Measurements from ENCODE around the gene MESD. TPM values are rescaled to one million over a fixed set of nuclear protein-coding genes. Genes with fewer than 3 reads are reported as not detected.
A peak's percentile ranks its signal among the peaks of the same experiment; 100 is the strongest.

MESD gene
- total RNA-seq, 1 donor from 2014 or later: 24.2 TPM

- intact Hi-C loops (cut with DNase I): loop anchor here (10.0 kb wide), 1 partner anchor 93 kb away; no protein-coding TSS in a partner anchor
- peak overlapping the region; percentile 93 for H3K4me3 ChIP-seq
- no peak for TF ChIP-seq CTCF (IDR thresholded peaks at IDR 0.05)
- DNase-seq (peak; percentile 77), ATAC-seq (peak; percentile 67 to 74)
- no peaks in the 10 kb centered on the region for H3K9me3 ChIP-seq
- H3K4me1 ChIP-seq: peaks cover 43% of the 10 kb centered on the region
- H3K36me3 ChIP-seq: peaks cover 23% of the 10 kb centered on the region
- H3K27ac ChIP-seq: peak overlapping the region; percentile 99
- no peaks in the 10 kb centered on the region for H3K27me3 ChIP-seq (ENCODE audit: low read depth)
Observed at GRCh38 chr15:81001152-81002008, 11.8 kb upstream of the MESD start.

- peak; percentile 90 to 92 for ATAC-seq
- DNase-seq: peak; percentile 93
- Histone ChIP-seq H3K4me3 (peak within 1 kb of the TSS; percentile 93), H3K27ac (peak within 1 kb of the TSS; percentile 99), H3K27me3 (ENCODE audit: low read depth) (no peaks in the 10 kb centered on the region), H3K9me3 (no peaks in the 10 kb centered on the region), H3K4me1 (peaks cover 43% of the 10 kb centered on the region), H3K36me3 (peaks cover 23% of the 10 kb centered on the region)
- TF ChIP-seq CTCF (IDR thresholded peaks at IDR 0.05): no peak
- intact Hi-C loops (cut with DNase I): loop anchor here (10.0 kb wide), 1 partner anchor 94 kb away; no protein-coding TSS in a partner anchor
Observed at GRCh38 chr15:81000624-81001151, 11.1 kb upstream of the MESD start, which contains the start of gene TLNRD1. TLNRD1 (plus strand) TSS chr15:81000923; CDS start chr15:81002272, 1,349 bp downstream.

GRCh38 chr15:81000144-81000623 lies 10.6 kb upstream of the MESD start:
- TF ChIP-seq CTCF (IDR thresholded peaks at IDR 0.05): no peak
- peak; percentile 0 to 3 for ATAC-seq
- Histone ChIP-seq H3K4me3 (peak overlapping the region; percentile 93), H3K9me3 (no peaks in the 10 kb centered on the region), H3K27me3 (ENCODE audit: low read depth) (no peaks in the 10 kb centered on the region), H3K36me3 (peaks cover 23% of the 10 kb centered on the region), H3K27ac (peak overlapping the region; percentile 99), H3K4me1 (peaks cover 41% of the 10 kb centered on the region)
- DNase-seq: no peak
- intact Hi-C loops (cut with DNase I): loop anchor here (10.0 kb wide), 1 partner anchor 95 kb away; no protein-coding TSS in a partner anchor

- Histone ChIP-seq H3K27me3 (ENCODE audit: low read depth) (no peaks in the 10 kb centered on the region), H3K9me3 (no peaks in the 10 kb centered on the region), H3K4me3 (peak overlapping the region; percentile 93), H3K4me1 (peaks cover 35% of the 10 kb centered on the region), H3K36me3 (peaks cover 19% of the 10 kb centered on the region), H3K27ac (peak overlapping the region; percentile 99)
- no peak for TF ChIP-seq CTCF (IDR thresholded peaks at IDR 0.05)
- DNase-seq: peak; percentile 57
- intact Hi-C loops (cut with DNase I): loop anchor here (10.0 kb wide), 1 partner anchor 95 kb away; no protein-coding TSS in a partner anchor
- peak; percentile 13 to 27 for ATAC-seq
Observed at GRCh38 chr15:80999623-81000036, 10.0 kb upstream of the MESD start.

- H3K9me3 ChIP-seq: no peaks in the 10 kb centered on the region
- H3K4me1 ChIP-seq: peaks cover 22% of the 10 kb centered on the region
- no peak for ATAC-seq
- no peak for DNase-seq
- peaks cover 6% of the 10 kb centered on the region for H3K36me3 ChIP-seq
- H3K27me3 ChIP-seq (ENCODE audit: low read depth): no peaks in the 10 kb centered on the region
- H3K27ac ChIP-seq: peak overlapping the region; percentile 39
- intact Hi-C loops (cut with DNase I): no loop called here
- no peak for TF ChIP-seq CTCF (IDR thresholded peaks at IDR 0.05)
- peak overlapping the region; percentile 18 for H3K4me3 ChIP-seq
Observed at GRCh38 chr15:80998251-80998650, 8.6 kb upstream of the MESD start.
